SJSA1 (cell line): Measurements from ENCODE around the gene SLC13A3. TPM values are rescaled to one million over a fixed set of nuclear protein-coding genes. Genes with fewer than 3 reads are reported as not detected.

ENCODE experiments used
- DNase-seq, 2 experiments: peaks; one replicate each; pipeline ENCODE4 v3.0.0-alpha.2; 2015 to 2020; ENCODE audit warnings: low spot score in 2 of 2, low read depth in 1 of 2
- H3K27ac ChIP-seq: fragments of 250-450 bp; sonication (Bioruptor Pico); 2 replicates; pipeline ENCODE4 v1.5.1; 2020; ENCODE audit warnings: mild to moderate bottlenecking, moderate library complexity
- H3K27me3 ChIP-seq: fragments of 250-450 bp; sonication (Bioruptor Pico); replicated peaks from 2 replicates; pipeline ENCODE4 v1.5.1; 2020; ENCODE audit warnings: mild to moderate bottlenecking, moderate library complexity
- H3K36me3 ChIP-seq: fragments of 250-450 bp; sonication (Bioruptor Pico); 2 replicates; pipeline ENCODE4 v1.5.1; 2020; ENCODE audit warnings: mild to moderate bottlenecking
- H3K4me1 ChIP-seq: fragments of 250-450 bp; sonication (Bioruptor Pico); replicated peaks from 2 replicates; pipeline ENCODE4 v1.6.1; 2021; ENCODE audit warnings: mild to moderate bottlenecking
- H3K4me3 ChIP-seq: fragments of 250-450 bp; sonication (Bioruptor Pico); 2 replicates; pipeline ENCODE4 v1.5.1; 2020; ENCODE audit warnings: mild to moderate bottlenecking
- H3K9me3 ChIP-seq: fragments of 250-450 bp; sonication (Bioruptor Pico); replicated peaks from 2 replicates; pipeline ENCODE4 v1.5.1; 2020; ENCODE audit warnings: mild to moderate bottlenecking
- total RNA-seq: library from RNA; depleted of rRNA; stranded (reverse); fragments of >200 nt; shearing (Covaris generic); gene quantifications from 2 replicates; pipeline ENCODE4 v1.2.3, GENCODE V29; 2014; rRNA removed

Gene SLC13A3
- total RNA-seq, 1 experiment from 2014 or later: not detected

DNA sequence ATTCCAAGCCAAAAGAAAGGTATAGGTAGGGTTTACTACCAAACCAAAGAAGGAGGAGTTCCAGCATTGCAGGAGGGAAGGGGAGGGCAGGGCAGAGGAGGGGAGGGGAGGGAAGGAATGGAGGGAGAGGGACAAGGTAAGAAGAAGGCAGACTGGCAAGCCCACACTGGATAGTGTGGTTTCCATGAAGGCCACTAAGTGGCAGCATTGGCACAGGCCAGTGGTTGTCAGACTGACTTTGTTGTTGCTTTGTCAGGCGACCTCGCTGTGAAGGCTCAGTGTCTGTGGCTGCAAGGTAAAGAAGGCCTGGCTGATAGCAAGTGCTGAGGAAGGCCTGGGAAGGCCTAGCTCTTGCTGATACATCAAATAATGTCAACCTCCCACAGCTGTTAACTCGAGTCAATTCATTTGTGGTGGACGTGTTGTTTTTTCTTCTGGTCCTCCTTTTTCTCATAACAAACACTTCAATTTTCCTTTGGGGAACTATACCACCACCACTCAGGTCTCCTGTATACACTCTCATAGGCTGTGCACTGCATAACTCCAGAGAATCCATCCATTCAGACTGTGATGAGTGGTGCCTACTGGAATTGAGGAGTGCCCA lies 130.2 kb downstream of the SLC13A3 start:
- H3K27me3 ChIP-seq: no peaks in the 10 kb centered on the region
- H3K9me3 ChIP-seq: no peaks in the 10 kb centered on the region
- H3K4me1 ChIP-seq: no peaks in the 10 kb centered on the region
- peak in 1 of 2 experiments; percentile 1 for DNase-seq
- H3K4me3 ChIP-seq: no peak overlapping the region
- no peak overlapping the region for H3K27ac ChIP-seq
- no peaks in the 10 kb centered on the region for H3K36me3 ChIP-seq

DNA sequence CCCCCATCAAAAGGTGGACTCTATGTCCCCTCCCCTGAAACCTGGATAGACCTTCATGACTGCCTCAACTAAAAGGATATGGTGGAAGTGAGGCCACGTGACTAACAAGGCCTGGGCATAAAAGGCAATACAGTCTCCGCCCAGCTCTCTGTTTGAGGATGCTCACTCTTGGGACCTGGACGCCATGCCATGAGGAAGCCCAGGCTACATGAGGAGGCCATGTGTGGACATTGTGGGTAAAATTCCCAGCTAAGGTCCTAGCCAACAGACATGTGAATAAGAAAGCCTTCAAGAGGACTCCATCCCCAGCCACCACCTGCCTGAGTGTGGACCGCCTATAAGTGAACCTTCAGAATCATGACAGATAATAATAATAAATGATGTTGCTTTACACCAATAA lies 130.7 kb downstream of the SLC13A3 start:
- DNase-seq: no peak
- H3K4me1 ChIP-seq: no peaks in the 10 kb centered on the region

DNA sequence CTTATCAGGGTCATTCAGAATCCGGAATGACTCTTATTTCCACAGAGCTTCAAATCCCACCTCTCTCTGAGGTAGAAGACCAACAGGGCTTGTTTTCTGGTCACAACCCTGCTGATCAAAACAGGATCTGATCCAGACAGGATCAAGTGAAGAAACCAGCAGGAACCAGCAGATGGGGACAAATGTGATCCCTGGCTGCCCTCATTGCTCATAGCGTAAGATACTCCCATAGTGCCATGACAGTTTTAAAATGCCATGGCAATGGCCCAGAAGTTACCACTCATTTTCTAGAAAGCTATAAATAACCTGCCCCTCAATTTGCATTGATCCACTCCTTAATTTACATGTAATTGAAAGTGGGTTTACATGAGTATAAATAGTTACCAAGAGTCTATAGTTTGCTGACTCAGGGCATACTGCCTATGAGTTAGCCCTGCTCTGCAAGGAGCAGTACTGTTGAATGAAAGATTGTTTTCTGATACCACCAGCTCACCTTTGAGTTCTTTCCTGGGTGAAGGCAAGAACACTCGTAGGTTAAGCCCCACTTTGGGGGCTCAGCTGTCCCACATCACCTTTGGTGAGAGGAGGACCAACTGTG lies 131.7 kb downstream of the SLC13A3 start:
- Histone ChIP-seq H3K27ac (no peak overlapping the region), H3K4me3 (no peak overlapping the region), H3K36me3 (no peaks in the 10 kb centered on the region), H3K9me3 (no peaks in the 10 kb centered on the region), H3K27me3 (no peaks in the 10 kb centered on the region), H3K4me1 (no peaks in the 10 kb centered on the region)
- DNase-seq: no peak

More for the DNA sequence above, 130.7 kb downstream of the SLC13A3 start:
- Histone ChIP-seq H3K36me3 (no peaks in the 10 kb centered on the region), H3K9me3 (no peaks in the 10 kb centered on the region), H3K27ac (no peak overlapping the region), H3K27me3 (no peaks in the 10 kb centered on the region), H3K4me3 (no peak overlapping the region)

DNA sequence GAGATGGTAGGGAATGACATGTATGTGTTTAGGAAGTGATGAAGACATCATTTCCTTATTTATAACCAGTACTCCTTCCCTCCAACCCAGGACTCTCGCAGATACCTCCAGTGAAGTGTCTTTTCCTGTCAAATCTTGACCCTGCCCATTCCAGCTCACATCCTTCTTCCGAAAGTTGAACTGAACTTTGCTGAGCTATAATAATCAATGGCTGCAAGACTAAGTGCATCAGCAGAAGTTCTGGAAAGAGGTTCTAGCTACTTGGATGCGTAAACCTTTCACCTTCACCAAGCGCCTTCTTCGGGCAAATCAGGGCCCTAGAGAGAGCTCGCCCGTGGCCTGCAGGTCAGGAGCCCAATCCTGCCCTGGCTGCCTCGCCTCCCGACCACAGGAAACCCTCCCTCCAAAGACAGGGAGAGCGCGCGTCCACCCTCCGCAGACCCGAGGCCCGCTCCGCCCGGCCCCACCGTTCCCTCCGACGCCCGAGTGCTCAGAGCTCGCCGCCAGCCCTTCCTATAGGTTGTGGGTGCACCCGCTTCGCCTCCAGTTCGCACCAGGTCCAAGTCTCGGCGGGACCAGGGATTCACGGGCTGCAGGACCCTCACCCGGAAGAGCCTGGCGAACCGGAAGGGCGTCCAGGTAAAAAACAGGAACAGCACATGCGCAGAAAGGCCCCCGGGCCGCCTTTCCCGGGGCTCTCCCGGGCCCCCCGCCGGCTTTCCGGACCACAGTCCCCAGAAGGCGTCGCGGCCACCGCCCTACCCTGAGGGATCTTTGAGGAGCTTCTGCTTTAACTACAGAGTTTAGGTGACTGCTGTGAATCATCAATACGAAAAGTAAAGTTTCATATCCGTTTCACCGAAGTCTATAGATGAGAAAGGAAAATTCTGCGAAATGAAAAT lies 138.1 kb downstream of the SLC13A3 start, which contains the start of gene ZNF334:
Gene ZNF334 (minus strand): TSS at position 617 of the 902 bp plus-strand sequence. CDS start 1,457 bp downstream, outside the sequence.
- no peaks in the 10 kb centered on the region; the same call in 1 of the 2 replicates for H3K9me3 ChIP-seq
- peaks cover 4% of the 10 kb centered on the region for H3K27me3 ChIP-seq
- H3K4me3 ChIP-seq: peak within 1 kb of the TSS; percentile 33
- H3K27ac ChIP-seq: no peak within 1 kb of the TSS
- no peak for DNase-seq
- H3K36me3 ChIP-seq: no peaks in the 10 kb centered on the region
- H3K4me1 ChIP-seq: no peaks in the 10 kb centered on the region

DNA sequence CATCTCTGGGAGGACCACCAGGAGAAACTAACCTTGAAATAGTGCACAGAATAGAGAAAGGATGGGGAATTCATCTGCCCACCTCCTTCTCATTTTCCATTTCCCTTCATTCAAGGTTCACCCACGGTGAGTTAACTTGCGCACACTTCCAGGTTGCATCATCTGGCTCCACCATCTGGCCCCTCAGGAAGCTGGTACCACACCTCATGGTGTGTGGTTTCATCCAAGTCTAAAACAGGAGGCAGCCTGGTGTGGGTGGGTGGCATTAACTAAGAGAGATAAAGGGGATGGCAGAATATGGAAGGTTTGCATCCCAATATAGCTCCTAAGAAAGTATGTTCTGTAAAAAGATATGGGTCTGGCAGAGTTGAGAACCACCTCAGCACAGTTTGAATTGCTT lies 141.7 kb downstream of the SLC13A3 start:
- Histone ChIP-seq H3K4me1 (no peaks in the 10 kb centered on the region), H3K9me3 (peaks cover 7% of the 10 kb centered on the region; the same call in 1 of the 2 replicates), H3K27ac (no peak overlapping the region), H3K27me3 (peaks cover 4% of the 10 kb centered on the region), H3K4me3 (no peak overlapping the region), H3K36me3 (no peaks in the 10 kb centered on the region)
- no peak for DNase-seq

Other genes with a start within 250 kb of the SLC13A3 start
- gene ELMO2, start 244.8 kb downstream of the SLC13A3 start, total RNA-seq: 39.9 and 40.0 TPM in 2 replicates
- 0.11 TPM in 1 of 2 replicates, not detected in the other for gene ZNF334, start 137.9 kb downstream of the SLC13A3 start, total RNA-seq
- not detected in 2 replicates for gene OCSTAMP, start 100.8 kb downstream of the SLC13A3 start, total RNA-seq
- gene TP53RK, start 38.0 kb upstream of the SLC13A3 start, total RNA-seq: 28.9 and 30.1 TPM in 2 replicates
- gene SLC2A10, start 58.2 kb upstream of the SLC13A3 start, total RNA-seq: 18.5 and 19.2 TPM in 2 replicates
- 0.08 TPM in 1 of 2 replicates, not detected in the other for gene EYA2, start 243.4 kb upstream of the SLC13A3 start, total RNA-seq